ENCODE results near the gene BTBD9.

The BTBD9 gene

GRCh38 chr6:38639498-38640215, at the start of gene BTBD9:
BTBD9 (minus strand) TSS chr6:38639929.
- DNase-seq, result peak; percentile 42

- no peak for DNase-seq
These were observed 48.9 kb upstream of the BTBD9 start for GRCh38 chr6:38688579-38689087.

GRCh38 chr6:38687549-38687948, 47.8 kb upstream of the BTBD9 start:
- DNase-seq, result no peak

GRCh38 chr6:38687043-38687353, 47.3 kb upstream of the BTBD9 start:
- no peak for DNase-seq

GRCh38 chr6:38686270-38687042, 46.7 kb upstream of the BTBD9 start:
- no peak for DNase-seq

- no peak for DNase-seq
These were observed 45.2 kb upstream of the BTBD9 start for GRCh38 chr6:38684904-38685303.

GRCh38 chr6:38684237-38684636, 44.5 kb upstream of the BTBD9 start:
- DNase-seq, result no peak

- DNase-seq, result no peak
These were observed 42.1 kb upstream of the BTBD9 start for GRCh38 chr6:38681850-38682249.

- DNase-seq, result no peak
These were observed 39.9 kb upstream of the BTBD9 start for GRCh38 chr6:38679668-38680067.

GRCh38 chr6:38678178-38678760, 38.5 kb upstream of the BTBD9 start:
- no peak for DNase-seq

GRCh38 chr6:38676974-38677544, 37.3 kb upstream of the BTBD9 start:
- DNase-seq, result no peak

- no peak for DNase-seq
These were observed 36.7 kb upstream of the BTBD9 start for GRCh38 chr6:38676236-38676973.

GRCh38 chr6:38673397-38674165, 33.9 kb upstream of the BTBD9 start:
- DNase-seq, result no peak

- DNase-seq, result peak; percentile 13
These were observed 32.2 kb upstream of the BTBD9 start for GRCh38 chr6:38671885-38672467.

GRCh38 chr6:38658418-38659167, 18.9 kb upstream of the BTBD9 start:
- no peak for DNase-seq

GRCh38 chr6:38656896-38657295, 17.2 kb upstream of the BTBD9 start:
- DNase-seq, result no peak

- DNase-seq, result no peak
These were observed 14.5 kb upstream of the BTBD9 start for GRCh38 chr6:38654263-38654662.

- no peak for DNase-seq
These were observed 11.5 kb upstream of the BTBD9 start for GRCh38 chr6:38651121-38651784.

GRCh38 chr6:38650207-38650752, 10.6 kb upstream of the BTBD9 start:
- DNase-seq, result no peak

- no peak for DNase-seq
These were observed 10.0 kb upstream of the BTBD9 start for GRCh38 chr6:38649744-38650143.

Measured in SHP77 treated with DMSO at 0.1 percent for 48 hours (cell line).